GM21390 (cell line): ENCODE measurements around the gene TAP2.

Source experiments
- ATAC-seq: cut with Tn5 transposase; IDR thresholded peaks from one replicate; pipeline ENCODE4 v1.9.1; 2021; ENCODE audit not compliant: unreplicated experiment

Gene TAP2

GRCh38 chr6:32794510-32794909 is 44.0 kb downstream of the TAP2 start:
- no peak for ATAC-seq

GRCh38 chr6:32792901-32793435 is 45.6 kb downstream of the TAP2 start:
- ATAC-seq: no peak

- no peak for ATAC-seq
Measured at GRCh38 chr6:32790306-32790705, 48.2 kb downstream of the TAP2 start.
